Thyroid gland (tissue), 4 donors: ENCODE measurements around the gene ABCD1.

ENCODE experiments used
- POLR2A ChIP-seq, 2 donors: fragments of 450-650 bp; IDR thresholded peaks; one replicate each; pipeline ENCODE4 v1.6.1; 2017; ENCODE audit warnings: antibody characterized with exemption in 2 of 2, mild to moderate bottlenecking in 2 of 2, moderate library complexity in 1 of 2
- TF ChIP-seq, protein P1 (sequence below), 6 experiments: fragments of 200-600 bp in 3 of 6; fragments of 450-650 bp in 3 of 6; sonication (generic) in 3 of 6; IDR thresholded peaks; one replicate each; pipeline ENCODE4 v1.5.1; 2016 to 2019; ENCODE audit warnings: antibody characterized with exemption in 6 of 6, mild to moderate bottlenecking in 2 of 6, inconsistent platforms in 1 of 6, moderate library complexity in 1 of 6

DNA sequence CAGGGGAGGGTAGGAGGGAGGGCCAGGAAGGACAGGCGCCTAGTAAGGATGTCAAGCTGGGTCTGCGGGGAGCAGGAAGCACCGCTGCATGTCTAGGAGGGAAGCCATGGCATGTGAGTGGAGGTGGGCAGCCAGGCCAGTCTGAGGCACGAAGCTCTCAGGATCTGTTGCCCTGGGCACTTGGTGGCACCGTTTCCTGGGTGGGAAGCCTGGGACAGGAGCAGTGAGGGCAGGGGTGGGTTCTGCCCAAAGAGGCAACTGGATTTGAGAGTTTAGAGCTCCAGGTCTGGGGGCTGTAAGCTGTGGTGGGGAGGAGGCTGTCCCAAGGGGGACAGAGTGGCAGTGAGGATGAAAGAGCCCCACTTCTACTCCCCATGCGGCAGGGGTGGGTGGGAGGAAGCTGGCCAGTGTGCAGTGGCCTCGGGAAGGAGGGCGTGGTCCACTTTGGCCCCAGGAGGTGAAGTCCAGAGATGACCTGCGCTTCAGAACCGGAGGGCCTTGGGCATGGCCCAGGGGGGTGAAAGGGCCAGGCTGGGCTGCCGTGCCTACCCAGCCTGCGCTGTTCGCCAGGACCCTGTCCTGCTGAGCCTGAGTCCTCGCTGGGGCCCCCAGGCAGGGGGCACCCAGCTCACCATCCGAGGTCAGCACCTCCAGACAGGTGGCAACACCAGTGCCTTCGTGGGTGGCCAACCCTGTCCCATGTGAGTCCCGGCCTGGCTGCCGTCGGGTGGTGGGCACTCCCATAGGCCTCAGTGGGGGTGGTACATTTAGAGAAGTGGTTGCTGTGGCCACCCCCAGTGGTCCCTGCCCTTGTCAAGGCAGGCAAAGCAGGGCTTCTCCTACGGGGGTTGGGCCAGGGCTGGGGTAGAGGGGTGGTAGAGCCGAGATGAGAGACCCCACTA lies 47.9 kb downstream of the ABCD1 start:
- TF ChIP-seq POLR2A (IDR thresholded peaks at IDR 0.05) = no peak
- TF ChIP-seq, protein P1, sequence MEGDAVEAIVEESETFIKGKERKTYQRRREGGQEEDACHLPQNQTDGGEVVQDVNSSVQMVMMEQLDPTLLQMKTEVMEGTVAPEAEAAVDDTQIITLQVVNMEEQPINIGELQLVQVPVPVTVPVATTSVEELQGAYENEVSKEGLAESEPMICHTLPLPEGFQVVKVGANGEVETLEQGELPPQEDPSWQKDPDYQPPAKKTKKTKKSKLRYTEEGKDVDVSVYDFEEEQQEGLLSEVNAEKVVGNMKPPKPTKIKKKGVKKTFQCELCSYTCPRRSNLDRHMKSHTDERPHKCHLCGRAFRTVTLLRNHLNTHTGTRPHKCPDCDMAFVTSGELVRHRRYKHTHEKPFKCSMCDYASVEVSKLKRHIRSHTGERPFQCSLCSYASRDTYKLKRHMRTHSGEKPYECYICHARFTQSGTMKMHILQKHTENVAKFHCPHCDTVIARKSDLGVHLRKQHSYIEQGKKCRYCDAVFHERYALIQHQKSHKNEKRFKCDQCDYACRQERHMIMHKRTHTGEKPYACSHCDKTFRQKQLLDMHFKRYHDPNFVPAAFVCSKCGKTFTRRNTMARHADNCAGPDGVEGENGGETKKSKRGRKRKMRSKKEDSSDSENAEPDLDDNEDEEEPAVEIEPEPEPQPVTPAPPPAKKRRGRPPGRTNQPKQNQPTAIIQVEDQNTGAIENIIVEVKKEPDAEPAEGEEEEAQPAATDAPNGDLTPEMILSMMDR (IDR thresholded peaks at IDR 0.05) = no peak
